Measurements from ENCODE around the gene ZNF732. TPM values are rescaled to one million over a fixed set of nuclear protein-coding genes. Genes with fewer than 3 reads are reported as not detected.

Gene ZNF732
- total RNA-seq, 4 donors from 2014 or later: 1.4 to 2.3 (median 1.7) TPM

- intact Hi-C loops (cut with DNase I): no loop called here
- TF ChIP-seq POLR2A (IDR thresholded peaks at IDR 0.05) (peak in 2 of 4 donors; percentile 77 to 81), CTCF (IDR thresholded peaks at IDR 0.05) (peak in 1 of 6 experiments; percentile 4)
- DNase-seq: peak; percentile 86
- Histone ChIP-seq H3K36me3 (peaks cover 0 to 24% (median 0%) of the 10 kb centered on the region in 3 donors), H3K27me3 (no peaks in the 10 kb centered on the region), H3K4me1 (peaks cover 0 to 36% (median 10%) of the 10 kb centered on the region in 3 donors), H3K4me3 (peak within 1 kb of the TSS; percentile 70 to 98 (median 94)), H3K9me3 (peaks cover 0 to 23% (median 14%) of the 10 kb centered on the region in 3 donors), H3K27ac (peak within 1 kb of the TSS; percentile 86 to 98 (median 94))
- 0% methylated on average over 20 to 29 of the region's 59 CpGs for WGBS, 2 donors
Measured at GRCh38 chr4:337143-337931, 32.1 kb upstream of the ZNF732 start, which contains the start of gene ZNF141. Gene ZNF141 (plus strand): TSS chr4:337814. CDS start chr4:337984, 170 bp downstream.

DNA sequence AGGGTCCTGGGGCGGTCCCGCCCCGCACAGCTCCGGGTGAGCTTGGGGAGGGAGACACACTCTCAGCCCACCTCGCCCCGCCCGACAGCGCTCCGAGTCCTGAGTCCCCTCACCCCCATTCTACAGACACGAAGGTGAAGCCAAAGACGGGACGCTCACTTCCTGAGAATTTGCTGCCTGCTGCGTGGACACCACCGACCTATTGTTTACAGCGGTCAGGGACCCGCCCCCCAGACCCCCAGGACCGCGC is 31.5 kb upstream of the ZNF732 start:
- intact Hi-C loops (cut with DNase I): no loop called here
- WGBS, 2 donors: no CpG with 5 or more reads among the region's 18 CpGs

DNA sequence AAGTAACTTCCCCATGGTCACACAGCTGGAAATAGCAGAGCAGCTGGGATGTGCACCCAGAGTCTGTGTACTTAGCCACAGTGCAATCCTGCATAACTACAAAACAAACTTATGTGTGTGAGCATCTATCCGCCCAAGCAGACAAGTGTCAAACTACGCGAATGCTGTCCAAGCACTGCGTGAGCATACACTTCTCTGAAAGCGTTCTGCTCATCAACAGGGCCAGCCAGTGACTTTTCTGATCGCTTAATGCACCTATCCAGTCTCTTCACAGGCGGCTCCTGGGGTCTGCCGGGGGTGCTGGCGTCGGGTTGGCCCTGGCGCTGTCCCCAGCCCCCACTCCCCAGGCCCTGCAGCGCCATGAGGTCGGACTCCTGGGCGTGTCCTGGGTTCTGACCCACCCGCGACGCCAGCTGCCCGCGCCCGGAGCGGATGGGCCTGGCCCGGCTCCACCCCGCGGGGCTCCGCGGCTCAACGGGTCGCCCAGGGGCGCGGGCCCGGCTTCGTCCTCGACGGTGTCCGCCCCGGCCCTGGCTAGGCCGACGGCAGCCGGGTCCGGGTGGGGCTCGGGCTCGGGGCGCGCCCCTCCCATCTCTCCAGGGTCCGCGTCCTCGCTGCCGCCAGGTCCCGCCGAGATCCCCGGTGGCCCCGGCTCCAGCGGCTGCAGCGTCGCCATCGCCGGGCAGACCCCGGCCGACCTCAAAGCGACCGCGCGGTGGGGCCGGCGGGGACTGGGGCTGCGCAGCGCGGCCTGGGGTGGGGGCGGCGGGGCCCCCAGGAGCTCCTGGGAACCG is 31.0 kb upstream of the ZNF732 start:
- WGBS, 2 donors: 32 to 52% methylated on average over 6 to 7 of the region's 71 CpGs

More for the DNA sequence above, 31.5 kb upstream of the ZNF732 start:
- Histone ChIP-seq H3K9me3 (peaks cover 0 to 18% (median 10%) of the 10 kb centered on the region in 3 donors), H3K27ac (peak overlapping the region; percentile 86 to 98 (median 94)), H3K36me3 (peaks cover 0 to 19% (median 0%) of the 10 kb centered on the region in 3 donors), H3K4me3 (peak overlapping the region; percentile 70 to 98 (median 94)), H3K4me1 (peaks cover 0 to 36% (median 10%) of the 10 kb centered on the region in 3 donors), H3K27me3 (no peaks in the 10 kb centered on the region)
- no peak for TF ChIP-seq POLR2A (IDR thresholded peaks at IDR 0.05)
- TF ChIP-seq CTCF (IDR thresholded peaks at IDR 0.05): no peak
- DNase-seq: no peak

GRCh38 chr4:335515-335914 is 30.2 kb upstream of the ZNF732 start:
- Histone ChIP-seq H3K27ac (peak overlapping the region in 1 of 4 donors; percentile 96), H3K9me3 (peaks cover 0 to 5% (median 4%) of the 10 kb centered on the region in 3 donors), H3K36me3 (peaks cover 0 to 6% (median 0%) of the 10 kb centered on the region in 3 donors), H3K4me3 (no peak overlapping the region), H3K27me3 (no peaks in the 10 kb centered on the region), H3K4me1 (peaks cover 0 to 36% (median 10%) of the 10 kb centered on the region in 3 donors)
- TF ChIP-seq POLR2A (IDR thresholded peaks at IDR 0.05): no peak
- no peak for TF ChIP-seq CTCF (IDR thresholded peaks at IDR 0.05)
- no peak for DNase-seq
- intact Hi-C loops (cut with DNase I): no loop called here
- 39 to 64% methylated on average over 2 of the region's 2 CpGs for WGBS, 2 donors

More for the DNA sequence above, 31.0 kb upstream of the ZNF732 start:
- Histone ChIP-seq H3K27ac (peak overlapping the region; percentile 86 to 98 (median 94)), H3K9me3 (peaks cover 0 to 12% (median 5%) of the 10 kb centered on the region in 3 donors), H3K4me1 (peaks cover 0 to 36% (median 10%) of the 10 kb centered on the region in 3 donors), H3K36me3 (peaks cover 0 to 14% (median 0%) of the 10 kb centered on the region in 3 donors), H3K4me3 (peak overlapping the region; percentile 70 to 98 (median 94)), H3K27me3 (no peaks in the 10 kb centered on the region)
- no peak for TF ChIP-seq POLR2A (IDR thresholded peaks at IDR 0.05)
- no peak for TF ChIP-seq CTCF (IDR thresholded peaks at IDR 0.05)
- DNase-seq: no peak
- intact Hi-C loops (cut with DNase I): no loop called here

All from esophagus squamous epithelium (tissue), 5 donors.